ENCODE results near the gene ADARB1.

DNA sequence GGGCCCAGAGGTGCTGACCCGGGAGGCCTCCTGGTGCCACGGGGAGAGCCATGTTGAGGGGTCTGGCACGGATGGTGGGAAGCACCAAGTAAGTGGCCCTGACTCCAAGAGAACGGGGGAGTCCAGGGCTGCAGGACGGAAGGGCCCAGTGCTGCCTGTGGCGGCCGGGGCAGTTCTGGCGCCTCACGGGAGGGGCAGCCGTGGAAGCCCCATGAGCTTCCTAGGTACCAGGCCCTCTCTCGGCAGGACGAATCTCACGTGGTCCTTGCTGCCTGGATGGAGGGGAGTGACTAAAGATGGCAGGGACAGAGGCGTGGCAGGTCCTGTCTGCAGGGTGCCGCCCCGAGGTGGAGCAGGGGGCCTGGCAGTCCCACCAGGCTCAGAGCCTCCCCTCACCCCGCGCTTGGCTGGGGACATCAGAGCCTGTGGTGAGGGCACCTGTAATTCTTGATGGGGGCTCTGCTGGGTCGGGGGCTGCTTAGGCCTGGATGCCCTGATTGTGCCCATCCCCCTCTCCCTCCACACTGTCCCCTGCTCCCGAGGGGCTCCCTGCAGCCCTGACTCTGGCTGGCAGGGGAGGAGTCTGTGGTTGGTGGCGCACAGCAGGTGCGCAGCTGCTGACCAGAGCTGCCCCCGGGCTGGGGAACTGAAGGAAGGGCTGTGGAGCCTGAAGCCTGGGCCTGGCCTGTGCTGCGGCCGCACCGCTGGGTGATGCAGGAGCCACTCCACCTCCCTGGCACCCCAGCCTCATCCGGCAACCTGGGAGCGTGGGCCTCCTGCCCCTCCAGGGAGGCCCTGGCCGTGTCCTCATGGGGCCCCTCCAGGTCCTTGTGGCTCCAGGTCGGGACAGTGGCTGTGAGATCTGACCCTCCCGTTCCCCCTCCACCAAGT, 181.9 kb downstream of the ADARB1 start:
- TF ChIP-seq, protein P1, sequence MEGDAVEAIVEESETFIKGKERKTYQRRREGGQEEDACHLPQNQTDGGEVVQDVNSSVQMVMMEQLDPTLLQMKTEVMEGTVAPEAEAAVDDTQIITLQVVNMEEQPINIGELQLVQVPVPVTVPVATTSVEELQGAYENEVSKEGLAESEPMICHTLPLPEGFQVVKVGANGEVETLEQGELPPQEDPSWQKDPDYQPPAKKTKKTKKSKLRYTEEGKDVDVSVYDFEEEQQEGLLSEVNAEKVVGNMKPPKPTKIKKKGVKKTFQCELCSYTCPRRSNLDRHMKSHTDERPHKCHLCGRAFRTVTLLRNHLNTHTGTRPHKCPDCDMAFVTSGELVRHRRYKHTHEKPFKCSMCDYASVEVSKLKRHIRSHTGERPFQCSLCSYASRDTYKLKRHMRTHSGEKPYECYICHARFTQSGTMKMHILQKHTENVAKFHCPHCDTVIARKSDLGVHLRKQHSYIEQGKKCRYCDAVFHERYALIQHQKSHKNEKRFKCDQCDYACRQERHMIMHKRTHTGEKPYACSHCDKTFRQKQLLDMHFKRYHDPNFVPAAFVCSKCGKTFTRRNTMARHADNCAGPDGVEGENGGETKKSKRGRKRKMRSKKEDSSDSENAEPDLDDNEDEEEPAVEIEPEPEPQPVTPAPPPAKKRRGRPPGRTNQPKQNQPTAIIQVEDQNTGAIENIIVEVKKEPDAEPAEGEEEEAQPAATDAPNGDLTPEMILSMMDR (IDR thresholded peaks at IDR 0.05; ENCODE audit: borderline replicate concordance, extremely low read depth, low read length, poor library complexity, severe bottlenecking) = no peak
- TF ChIP-seq EZH2 (IDR thresholded peaks at IDR 0.05; ENCODE audit: borderline replicate concordance, low read depth, low read length, severe bottlenecking) = no peak
